UCSD-AML1 (cell line): Measurements from ENCODE around the gene TPPP3.
A peak's percentile ranks its signal among the peaks of the same experiment; 100 is the strongest.

Experiments
- DNase-seq: peaks from one replicate; lab custom pipeline; 2025; ENCODE audit not compliant: unreplicated experiment; lab: John Stamatoyannopoulos, UW

Gene TPPP3

DNA sequence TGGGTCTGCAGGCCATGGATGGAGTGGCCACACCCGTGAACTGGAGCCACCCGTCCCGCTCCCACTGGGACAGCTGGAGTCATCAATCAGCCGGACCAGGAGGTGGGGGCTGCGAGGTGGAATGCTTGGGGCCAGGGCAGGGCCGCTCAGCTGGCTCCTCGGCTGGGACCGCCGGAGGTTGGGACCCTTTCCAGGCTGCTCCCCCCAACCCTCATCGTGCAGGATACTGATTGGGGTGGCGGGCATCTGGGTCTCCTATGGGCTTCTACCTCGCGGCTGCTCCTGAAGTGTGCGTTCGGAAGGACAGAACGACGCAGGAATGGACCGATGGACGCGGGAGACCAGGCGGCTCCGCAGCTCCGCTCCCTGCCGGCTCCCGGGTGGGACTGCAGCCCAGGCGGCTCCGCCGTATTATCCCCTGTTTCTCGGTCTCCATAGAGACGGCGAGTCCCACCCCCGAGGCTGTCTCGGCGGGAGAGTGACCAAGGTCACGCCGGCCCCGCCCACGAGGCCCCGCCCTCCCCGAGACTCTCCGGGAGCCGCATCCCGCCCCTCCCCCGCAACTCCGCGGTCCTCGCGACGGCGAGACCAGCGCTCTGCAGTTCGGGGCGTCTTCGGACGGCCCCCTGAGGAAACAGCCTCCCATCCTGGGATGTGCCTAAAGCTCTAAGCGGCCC, at the start of gene TPPP3:
TPPP3 (minus strand) TSS at position 388 of the 677 bp plus-strand sequence. CDS start 2,387 bp downstream, outside the sequence.
- no peak for DNase-seq

- DNase-seq: no peak
These were observed 49.4 kb upstream of the TPPP3 start for GRCh38 chr16:67442581-67443255.

- no peak for DNase-seq
These were observed 48.6 kb upstream of the TPPP3 start for GRCh38 chr16:67441907-67442306.

DNA sequence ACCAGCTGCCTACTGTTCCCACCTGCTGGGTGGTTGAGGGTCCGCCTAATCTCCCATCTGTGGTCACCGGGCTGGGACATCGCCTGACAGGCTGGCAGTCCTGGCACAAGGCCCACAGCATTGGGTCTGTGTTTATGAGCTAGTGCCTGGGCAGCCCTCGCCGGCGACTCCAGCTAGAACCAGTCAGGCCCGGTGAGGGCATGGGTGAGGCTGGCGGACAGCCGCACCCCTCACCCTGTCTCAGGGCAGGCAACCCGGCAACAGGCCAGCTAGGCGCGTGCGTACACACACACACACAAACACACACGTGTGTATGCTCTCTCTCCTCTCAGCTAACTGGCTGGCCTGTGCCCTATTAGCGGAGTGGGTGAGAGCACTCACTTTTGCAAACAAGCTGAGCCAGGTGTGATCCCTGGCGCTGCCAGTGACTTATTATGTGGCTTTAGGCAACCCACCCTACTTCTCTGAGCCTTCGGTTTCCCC, 48.0 kb upstream of the TPPP3 start:
- no peak for DNase-seq

DNA sequence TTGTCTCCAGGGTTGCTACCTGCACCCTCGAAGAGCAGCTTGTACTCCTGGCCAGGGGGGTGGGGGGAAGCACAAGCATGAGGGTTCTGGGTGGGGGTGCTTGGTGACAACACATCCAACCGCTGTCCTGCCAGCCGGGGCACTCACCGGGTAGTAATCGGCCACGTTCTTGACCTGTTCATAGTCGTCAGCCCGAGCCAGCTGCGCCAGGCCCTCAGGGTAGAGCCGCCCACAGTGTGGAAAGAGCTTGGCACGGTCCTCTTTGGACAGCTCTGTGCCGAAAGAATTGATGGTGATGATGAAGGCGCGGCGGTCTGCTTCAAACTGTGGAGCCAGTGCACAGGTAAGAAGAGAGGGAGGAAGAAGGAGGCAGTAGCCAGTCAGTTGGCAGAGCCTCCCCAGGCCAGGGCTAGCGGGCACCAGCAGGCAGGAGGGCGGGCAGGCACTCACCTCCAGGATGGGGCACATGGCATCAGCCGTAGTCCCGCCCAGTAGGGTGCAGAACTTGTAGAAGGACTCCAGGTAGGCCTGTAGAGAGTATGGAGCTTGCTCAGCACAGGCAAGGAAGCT, 45.6 kb upstream of the TPPP3 start:
- no peak for DNase-seq

DNA sequence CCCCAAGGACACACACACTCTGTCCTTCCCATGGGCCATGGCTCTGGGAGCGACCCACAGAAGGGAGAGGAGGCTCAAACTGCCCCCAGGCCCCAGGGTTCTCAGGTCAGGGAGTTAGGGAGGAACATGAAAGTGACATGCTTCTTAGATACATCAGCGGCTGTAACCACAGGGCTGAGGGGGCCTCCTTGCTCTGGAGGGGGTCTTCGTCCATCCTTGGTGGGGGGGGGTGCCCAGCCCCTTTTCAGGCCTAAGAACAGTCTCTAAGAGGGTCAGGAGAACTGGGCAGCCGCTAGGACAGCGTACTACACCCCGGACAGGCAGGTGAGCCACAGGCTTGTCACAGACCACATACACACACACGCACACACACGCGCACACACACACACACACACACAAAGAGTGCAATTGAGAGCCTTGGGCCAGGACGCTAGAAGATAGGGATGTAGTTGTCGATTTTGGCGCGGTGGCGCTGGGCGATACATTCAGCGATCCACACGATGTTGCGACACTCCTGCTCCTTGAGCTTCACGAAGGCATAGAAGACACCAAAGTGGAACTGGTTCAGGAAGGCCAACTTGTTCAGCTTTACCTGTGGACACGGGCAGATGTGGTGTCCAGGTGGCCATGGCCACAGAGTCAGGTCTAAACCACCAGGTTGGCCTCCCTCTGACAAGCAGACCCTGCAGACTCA, 44.9 kb upstream of the TPPP3 start:
- DNase-seq: no peak

DNA sequence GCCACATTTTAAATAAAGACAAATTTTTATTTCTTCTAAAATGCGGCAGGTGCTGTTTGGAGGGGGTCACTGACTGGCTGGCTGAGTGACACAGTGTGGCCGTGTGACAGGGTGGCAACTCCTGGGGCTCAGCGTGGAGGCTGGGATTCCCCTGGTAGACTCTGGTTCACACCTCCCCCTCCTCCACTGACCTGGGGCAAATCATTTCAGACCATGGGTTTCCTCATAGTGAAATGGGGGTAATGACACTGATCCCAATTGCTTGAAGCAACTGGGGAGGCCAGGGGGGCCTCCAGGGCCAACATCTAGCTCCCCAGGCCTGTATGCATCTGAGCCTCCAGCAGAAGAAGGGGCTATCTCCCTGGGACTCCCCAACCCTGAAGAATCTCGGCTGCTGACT, 44.2 kb upstream of the TPPP3 start:
- no peak for DNase-seq

GRCh38 chr16:67436640-67437193, 43.4 kb upstream of the TPPP3 start:
- DNase-seq: no peak

GRCh38 chr16:67435758-67436164, 42.5 kb upstream of the TPPP3 start:
- DNase-seq: no peak

DNA sequence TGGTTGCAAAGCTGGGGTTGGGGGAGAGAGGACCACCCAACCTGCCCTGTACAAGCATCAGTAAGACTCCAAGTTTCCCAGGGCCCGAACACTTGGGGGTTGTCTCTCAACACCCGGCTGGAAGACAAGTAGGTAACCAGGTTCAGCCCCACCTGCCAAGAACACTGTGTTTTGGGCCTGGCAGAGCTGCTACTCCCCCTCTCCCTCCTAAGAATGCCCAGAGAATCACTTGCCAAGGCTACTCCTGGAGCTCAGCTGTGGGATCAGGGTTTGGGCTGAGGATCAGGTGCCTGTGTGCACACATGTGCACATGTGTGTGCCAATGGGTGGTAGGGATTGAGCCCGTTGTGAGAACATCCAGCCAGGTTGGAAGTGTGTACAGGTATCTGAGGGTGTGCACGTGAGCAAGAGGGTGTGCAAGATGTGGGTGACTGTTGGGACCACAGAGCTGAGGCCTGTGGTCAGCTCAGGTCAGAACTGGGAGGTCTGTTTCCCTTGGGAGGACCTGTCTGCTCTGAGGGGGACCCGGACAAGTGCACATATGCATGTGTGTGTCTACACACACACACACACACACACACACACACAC, 39.9 kb upstream of the TPPP3 start:
- no peak for DNase-seq

GRCh38 chr16:67432506-67432890, 39.2 kb upstream of the TPPP3 start:
- no peak for DNase-seq

- DNase-seq: no peak
These were observed 38.6 kb upstream of the TPPP3 start for GRCh38 chr16:67431775-67432505.

DNA sequence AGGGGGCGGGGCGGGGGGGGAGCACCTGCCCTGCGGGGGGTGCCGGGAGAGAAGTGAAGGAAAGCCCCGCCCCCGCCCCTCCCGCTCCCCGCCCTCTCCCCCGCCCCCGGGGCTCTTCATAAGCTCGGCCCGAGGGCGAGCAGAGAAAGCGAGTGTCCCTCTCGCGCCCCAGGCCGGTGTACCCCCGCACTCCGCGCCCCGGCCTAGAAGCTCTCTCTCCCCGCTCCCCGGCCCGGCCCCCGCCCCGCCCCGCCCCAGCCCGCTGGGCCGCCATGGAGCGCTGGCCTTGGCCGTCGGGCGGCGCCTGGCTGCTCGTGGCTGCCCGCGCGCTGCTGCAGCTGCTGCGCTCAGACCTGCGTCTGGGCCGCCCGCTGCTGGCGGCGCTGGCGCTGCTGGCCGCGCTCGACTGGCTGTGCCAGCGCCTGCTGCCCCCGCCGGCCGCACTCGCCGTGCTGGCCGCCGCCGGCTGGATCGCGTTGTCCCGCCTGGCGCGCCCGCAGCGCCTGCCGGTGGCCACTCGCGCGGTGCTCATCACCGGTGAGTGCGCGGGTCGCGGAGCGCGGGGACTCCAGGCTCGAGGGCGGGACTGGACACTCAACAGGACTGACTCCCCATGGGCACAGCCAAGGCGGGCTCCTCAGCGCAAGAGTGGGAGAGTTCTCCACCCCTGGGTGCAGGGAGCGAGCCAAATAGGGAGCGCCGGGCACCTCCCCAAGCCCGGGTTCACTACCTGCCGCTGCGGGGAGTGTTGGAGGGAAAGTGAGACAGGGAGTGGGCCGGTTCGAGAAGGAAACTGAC, 37.9 kb upstream of the TPPP3 start, which contains the start of gene HSD11B2:
HSD11B2 (plus strand) TSS at position 145 of the 798 bp plus-strand sequence; CDS start at position 273, 128 bp downstream.
- peak; percentile 45 for DNase-seq

DNA sequence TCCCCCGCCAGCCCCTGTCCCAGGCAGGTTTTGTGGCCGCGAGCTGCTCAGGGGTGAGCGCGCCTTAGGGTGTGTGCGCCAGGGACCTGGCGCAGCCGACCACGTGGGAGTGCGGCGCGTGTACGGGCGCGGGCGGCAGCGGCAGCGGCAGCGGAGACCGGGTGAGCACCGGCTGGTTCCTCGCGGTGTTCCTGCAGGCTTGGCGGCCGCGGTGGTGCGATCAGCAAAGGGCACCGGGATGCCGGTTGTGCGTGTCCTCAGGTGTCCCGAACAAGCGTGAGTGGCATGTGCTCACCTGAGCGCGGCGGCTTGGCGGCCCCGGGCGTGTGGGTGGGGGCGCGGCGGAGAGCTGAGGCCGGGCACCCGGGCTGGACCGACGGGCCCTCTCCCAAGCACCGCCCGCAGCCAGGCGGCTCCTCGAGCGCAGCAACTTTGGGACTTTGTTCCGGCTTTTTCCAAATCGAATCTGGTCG, 37.2 kb upstream of the TPPP3 start:
- no peak for DNase-seq

DNA sequence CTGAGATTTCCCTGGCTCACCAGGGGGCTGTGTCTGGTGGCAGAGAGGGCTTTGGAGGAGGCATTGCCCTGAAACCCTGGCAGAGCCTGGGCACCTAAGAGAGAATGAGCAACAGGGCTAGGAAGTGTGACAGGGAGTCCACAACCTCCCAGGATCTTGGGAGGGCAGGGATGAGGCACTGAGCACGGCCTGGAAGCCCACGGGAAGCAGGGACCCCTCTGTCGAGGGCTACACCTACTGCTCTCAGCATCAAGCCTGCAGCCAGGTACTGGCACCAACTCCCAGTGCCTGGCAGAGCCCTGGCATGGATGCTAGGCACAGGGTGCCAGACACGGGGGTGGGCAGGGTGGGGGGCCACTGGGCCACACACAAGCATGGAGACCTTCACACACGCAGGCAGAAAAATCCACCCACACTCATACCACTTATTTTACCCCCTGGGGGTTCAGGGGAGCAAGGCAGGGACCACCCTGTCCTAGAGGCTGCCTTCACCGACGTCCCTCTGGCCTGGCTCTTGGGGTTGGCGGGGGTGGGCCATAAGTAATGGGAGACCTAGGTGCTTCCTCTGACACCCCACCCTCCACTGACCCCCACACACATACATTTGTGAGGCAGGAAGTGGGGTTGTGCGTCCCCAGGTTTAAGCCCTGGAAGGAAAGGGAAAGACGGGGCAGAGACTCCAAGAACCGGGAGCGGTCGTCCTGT, 36.7 kb upstream of the TPPP3 start:
- DNase-seq: no peak

DNA sequence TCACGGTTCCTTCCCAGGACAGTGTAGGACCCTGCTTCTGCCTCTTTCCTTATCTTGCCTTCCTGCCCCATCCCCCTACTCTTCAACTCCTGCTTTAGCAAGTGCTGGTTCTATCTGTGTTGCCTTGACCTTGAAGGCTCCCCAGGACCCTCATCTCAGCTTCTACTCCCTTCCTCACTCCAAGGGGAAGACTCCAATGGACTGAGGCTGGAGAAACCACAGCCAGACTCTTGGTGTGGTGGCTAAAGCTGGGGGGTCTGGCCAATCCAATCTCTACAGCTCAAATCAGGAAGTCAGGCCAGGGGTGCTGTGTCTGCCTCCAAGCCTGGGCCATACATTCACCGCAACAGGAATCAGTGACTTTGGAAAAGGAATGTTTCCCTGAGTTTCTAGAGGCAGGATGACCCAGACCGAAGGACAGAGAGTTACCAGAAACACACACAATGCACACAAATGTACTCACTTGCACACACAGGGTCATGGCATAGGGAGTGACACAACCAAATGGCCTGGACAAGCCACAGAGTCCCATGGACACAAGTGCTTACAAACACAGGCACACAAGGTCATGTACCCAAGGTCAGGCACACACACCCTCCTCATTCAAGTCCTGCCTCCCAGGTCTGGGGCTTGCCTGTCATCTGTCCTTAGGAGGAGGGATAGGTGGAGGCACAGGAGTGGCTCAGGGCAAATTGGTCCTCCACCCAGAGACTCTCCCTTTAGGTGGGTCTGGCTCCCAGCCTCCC, 35.9 kb upstream of the TPPP3 start:
- DNase-seq: no peak

GRCh38 chr16:67428146-67428731, 34.9 kb upstream of the TPPP3 start:
- DNase-seq: peak; percentile 61

GRCh38 chr16:67426950-67427349, 33.7 kb upstream of the TPPP3 start:
- DNase-seq: no peak
